Right atrium auricular region (tissue), 2 donors: Measurements from ENCODE around the gene PDE4D. TPM values are rescaled to one million over a fixed set of nuclear protein-coding genes. Genes with fewer than 3 reads are reported as not detected.

Experiments used
- DNase-seq: peaks from one replicate; pipeline ENCODE4 v3.0.0-alpha.2; 2019; ENCODE audit warnings: low spot score
- H3K27ac ChIP-seq, 2 donors: fragments of 200-600 bp; sonication (generic); 1 replicate in 1 of 2; 2 replicates in 1 of 2; pipeline ENCODE4 v1.5.1; 2016 to 2019
- H3K27me3 ChIP-seq, 2 donors: fragments of 200-600 bp; sonication (generic); one replicate each; pipeline versions ENCODE4 v1.5.1 to v1.6.0; 2017 to 2019
- H3K36me3 ChIP-seq: fragments of 200-600 bp; sonication (generic); one replicate; pipeline ENCODE4 v1.5.1; 2016
- H3K4me1 ChIP-seq, 2 donors: fragments of 200-600 bp; sonication (generic); one replicate each; pipeline versions ENCODE4 v1.5.1 to v1.6.0; 2017 to 2019
- H3K4me3 ChIP-seq, 2 donors: fragments of 200-600 bp; sonication (generic); 1 replicate in 1 of 2; 2 replicates in 1 of 2; pipeline ENCODE4 v1.5.1; 2017 to 2019; ENCODE audit warnings: mild to moderate bottlenecking in 1 of 2, moderate library complexity in 1 of 2
- H3K9me3 ChIP-seq, 2 donors: fragments of 200-600 bp; sonication (generic); one replicate each; pipeline ENCODE4 v1.5.1; 2019
- total RNA-seq, 2 donors: library from RNA; depleted of rRNA; stranded (reverse); fragments of >200 nt; gene quantifications; one replicate each; pipeline ENCODE4 v1.1.0, GENCODE V29; 2016
- TF ChIP-seq, protein P1 (sequence below), 2 donors: fragments of 200-600 bp; sonication (generic); IDR thresholded peaks; one replicate each; pipeline ENCODE4 v1.5.1; 2019; ENCODE audit warnings: antibody characterized with exemption in 2 of 2

The PDE4D gene
- total RNA-seq, 2 donors from 2014 or later = 43.3 to 44.0 TPM

DNA sequence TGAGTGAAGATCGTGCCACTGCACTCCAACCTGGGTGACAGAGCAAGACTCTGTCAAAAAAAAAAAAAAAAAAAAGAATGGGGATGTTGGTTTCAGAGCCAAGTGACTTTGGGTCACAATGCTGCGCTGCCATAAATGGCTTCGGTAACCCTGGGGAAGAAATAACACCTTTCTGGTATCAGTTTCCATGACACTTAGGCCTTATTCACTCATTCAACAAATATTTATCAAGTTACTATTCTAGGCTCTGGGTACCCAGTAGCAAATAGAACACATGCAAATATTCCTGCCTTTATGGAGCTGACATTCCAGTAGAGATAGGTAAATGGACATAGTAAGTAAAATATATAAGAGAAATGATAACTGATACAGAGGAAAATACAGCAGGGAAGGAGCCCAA, 454.2 kb downstream of the PDE4D start:
- Histone ChIP-seq H3K27ac (no peak overlapping the region), H3K9me3 (no peaks in the 10 kb centered on the region), H3K4me1 (no peaks in the 10 kb centered on the region), H3K4me3 (no peak overlapping the region), H3K27me3 (no peaks in the 10 kb centered on the region), H3K36me3 (no peaks in the 10 kb centered on the region)
- no peak for DNase-seq
- TF ChIP-seq, protein P1, sequence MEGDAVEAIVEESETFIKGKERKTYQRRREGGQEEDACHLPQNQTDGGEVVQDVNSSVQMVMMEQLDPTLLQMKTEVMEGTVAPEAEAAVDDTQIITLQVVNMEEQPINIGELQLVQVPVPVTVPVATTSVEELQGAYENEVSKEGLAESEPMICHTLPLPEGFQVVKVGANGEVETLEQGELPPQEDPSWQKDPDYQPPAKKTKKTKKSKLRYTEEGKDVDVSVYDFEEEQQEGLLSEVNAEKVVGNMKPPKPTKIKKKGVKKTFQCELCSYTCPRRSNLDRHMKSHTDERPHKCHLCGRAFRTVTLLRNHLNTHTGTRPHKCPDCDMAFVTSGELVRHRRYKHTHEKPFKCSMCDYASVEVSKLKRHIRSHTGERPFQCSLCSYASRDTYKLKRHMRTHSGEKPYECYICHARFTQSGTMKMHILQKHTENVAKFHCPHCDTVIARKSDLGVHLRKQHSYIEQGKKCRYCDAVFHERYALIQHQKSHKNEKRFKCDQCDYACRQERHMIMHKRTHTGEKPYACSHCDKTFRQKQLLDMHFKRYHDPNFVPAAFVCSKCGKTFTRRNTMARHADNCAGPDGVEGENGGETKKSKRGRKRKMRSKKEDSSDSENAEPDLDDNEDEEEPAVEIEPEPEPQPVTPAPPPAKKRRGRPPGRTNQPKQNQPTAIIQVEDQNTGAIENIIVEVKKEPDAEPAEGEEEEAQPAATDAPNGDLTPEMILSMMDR (IDR thresholded peaks at IDR 0.05) = no peak

DNA sequence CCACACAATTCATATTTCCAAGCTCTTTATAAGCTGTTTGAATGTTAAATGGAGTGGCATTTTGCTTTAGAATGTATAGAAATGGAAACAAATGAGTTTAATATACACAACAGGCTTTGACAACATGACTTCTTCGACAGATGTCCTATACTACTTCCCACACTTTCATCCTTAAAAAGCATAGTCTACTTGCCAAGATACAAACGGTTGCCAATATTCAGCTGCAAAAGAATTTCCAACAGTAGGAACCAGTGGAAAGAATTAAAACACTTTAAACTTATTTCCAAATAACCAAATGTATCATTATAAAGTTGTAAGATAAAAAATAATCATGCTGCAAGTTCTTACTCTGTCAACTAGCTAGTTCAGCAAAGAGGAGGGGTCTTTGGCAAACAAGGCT, 456.4 kb downstream of the PDE4D start:
- TF ChIP-seq, protein P1 (IDR thresholded peaks at IDR 0.05) = no peak
- no peaks in the 10 kb centered on the region for H3K27me3 ChIP-seq
- H3K27ac ChIP-seq = no peak overlapping the region
- no peaks in the 10 kb centered on the region for H3K36me3 ChIP-seq
- DNase-seq = no peak
- H3K9me3 ChIP-seq = no peaks in the 10 kb centered on the region
- no peaks in the 10 kb centered on the region for H3K4me1 ChIP-seq
- H3K4me3 ChIP-seq = no peak overlapping the region

DNA sequence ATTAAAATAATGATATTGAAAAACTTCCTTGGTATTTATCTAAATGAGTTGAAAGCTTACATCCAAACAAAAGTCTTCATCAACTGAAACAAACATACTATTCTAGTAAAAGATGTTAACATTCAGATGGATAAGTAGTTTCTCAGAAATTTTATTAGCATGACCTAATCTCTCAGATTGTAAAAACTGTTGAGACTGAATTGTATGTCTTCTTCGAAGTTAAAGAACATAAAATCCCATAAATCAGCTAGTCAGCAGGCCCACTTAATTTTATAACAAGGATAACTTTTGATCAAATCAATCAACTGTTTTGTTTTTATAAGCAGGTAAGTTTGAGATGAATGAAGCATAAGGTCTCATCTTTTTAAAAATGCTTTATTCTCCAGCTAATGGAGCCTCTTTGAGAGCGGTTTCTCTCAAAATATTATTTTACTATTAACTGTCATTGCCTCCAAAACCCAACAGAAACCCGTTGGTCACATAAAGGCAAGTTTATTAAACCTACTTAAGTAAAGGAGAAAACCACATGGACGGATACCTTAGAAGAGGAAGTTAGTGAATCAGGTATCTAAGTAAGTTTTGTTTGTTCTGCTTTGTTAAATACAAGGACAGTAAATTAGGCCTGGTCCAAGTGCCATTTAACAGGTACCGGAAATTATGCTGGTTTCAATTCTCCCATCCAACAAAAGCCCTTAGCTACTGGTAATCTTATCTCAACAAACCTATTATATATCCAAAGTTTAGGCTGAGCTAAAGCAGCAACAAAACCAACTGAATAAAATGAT, 457.0 kb downstream of the PDE4D start:
- H3K27me3 ChIP-seq = no peaks in the 10 kb centered on the region
- DNase-seq = no peak
- TF ChIP-seq, protein P1 (IDR thresholded peaks at IDR 0.05) = no peak
- no peaks in the 10 kb centered on the region for H3K36me3 ChIP-seq
- no peaks in the 10 kb centered on the region for H3K4me1 ChIP-seq
- no peaks in the 10 kb centered on the region for H3K9me3 ChIP-seq
- H3K27ac ChIP-seq = no peak overlapping the region
- H3K4me3 ChIP-seq = no peak overlapping the region

DNA sequence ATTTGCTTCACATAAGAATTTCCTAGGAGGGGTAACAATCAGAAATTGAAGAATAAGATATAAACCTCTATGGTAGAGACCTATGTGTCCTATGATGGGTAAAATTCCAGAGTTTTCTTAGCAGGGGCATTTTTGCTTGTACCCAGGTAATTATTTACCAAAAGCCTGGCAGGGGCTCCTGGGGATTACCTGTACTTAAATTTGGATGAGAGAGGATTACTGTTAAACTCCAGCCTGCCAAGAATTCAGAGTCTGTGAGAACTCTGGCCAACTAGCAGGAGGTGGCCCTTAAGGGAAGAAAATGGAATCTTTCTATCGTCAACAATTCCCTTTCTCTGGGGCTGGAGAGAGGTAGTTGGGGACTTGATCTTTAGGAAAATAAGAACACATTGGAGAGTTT, 460.4 kb downstream of the PDE4D start:
- Histone ChIP-seq H3K9me3 (no peaks in the 10 kb centered on the region), H3K36me3 (no peaks in the 10 kb centered on the region), H3K27ac (no peak overlapping the region), H3K27me3 (no peaks in the 10 kb centered on the region), H3K4me1 (no peaks in the 10 kb centered on the region), H3K4me3 (no peak overlapping the region)
- TF ChIP-seq, protein P1 (IDR thresholded peaks at IDR 0.05) = no peak
- no peak for DNase-seq

DNA sequence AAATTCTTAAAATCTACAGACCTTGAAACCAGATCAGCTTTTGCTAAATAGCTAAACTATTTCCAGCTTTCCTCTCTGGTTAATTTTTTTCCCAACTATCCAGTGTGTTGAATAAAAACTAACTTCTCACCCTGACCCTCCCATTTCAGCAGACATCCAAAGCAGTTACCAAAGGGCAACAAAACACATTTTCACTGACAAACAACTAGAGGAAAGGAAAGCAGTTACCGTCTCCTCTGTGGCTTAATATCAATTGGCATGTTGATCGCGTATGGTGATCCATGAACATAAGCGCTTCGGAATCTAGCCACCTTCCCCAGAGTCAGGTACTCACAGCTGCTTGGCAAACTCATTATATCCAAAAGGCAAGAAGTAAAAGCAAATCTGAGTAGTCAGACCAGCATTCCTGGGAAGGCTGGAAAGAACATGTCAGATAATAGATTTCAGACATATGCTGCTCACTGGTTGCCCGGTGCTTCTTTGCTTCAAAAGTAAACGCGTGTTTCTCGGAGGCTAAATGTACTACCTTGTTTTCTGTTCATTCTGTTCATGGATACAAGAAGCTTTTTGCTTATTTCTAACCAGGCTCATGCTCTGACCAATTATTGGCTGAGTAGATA, 463.4 kb downstream of the PDE4D start:
- Histone ChIP-seq H3K27me3 (no peaks in the 10 kb centered on the region), H3K4me3 (no peak overlapping the region), H3K36me3 (no peaks in the 10 kb centered on the region), H3K9me3 (no peaks in the 10 kb centered on the region), H3K27ac (no peak overlapping the region), H3K4me1 (no peaks in the 10 kb centered on the region)
- DNase-seq = no peak
- TF ChIP-seq, protein P1 (IDR thresholded peaks at IDR 0.05) = no peak
